Measurements from ENCODE around the gene IL12B.

IL12B gene

DNA sequence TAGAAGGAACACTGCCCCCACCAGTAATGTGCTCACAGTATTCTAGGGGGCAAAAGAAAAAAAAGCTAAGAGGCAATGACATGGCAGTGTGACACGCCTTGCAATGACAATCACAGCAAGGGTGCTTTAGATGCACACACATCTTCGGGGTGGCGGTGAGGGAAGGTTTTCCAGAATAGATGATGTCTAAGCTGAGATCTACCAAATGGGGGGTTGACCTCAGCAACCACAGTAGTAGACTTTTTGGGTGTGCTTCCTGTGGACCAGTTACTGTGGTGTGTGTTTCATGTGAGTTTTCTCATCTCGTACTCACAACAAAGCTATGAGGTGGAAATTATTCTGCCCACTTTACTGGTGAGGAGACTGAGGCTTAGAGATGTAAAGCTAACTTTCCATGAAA, 10.2 kb upstream of the IL12B start:
- in situ Hi-C loops (cut with MboI; ENCODE audit: low pct_unique_long_range_greater_than_20kb, low sequenced_read_pairs, unreplicated experiment) = no loop called here
- DNase-seq (ENCODE audit: low spot score) = no peak
- TF ChIP-seq, protein P1, sequence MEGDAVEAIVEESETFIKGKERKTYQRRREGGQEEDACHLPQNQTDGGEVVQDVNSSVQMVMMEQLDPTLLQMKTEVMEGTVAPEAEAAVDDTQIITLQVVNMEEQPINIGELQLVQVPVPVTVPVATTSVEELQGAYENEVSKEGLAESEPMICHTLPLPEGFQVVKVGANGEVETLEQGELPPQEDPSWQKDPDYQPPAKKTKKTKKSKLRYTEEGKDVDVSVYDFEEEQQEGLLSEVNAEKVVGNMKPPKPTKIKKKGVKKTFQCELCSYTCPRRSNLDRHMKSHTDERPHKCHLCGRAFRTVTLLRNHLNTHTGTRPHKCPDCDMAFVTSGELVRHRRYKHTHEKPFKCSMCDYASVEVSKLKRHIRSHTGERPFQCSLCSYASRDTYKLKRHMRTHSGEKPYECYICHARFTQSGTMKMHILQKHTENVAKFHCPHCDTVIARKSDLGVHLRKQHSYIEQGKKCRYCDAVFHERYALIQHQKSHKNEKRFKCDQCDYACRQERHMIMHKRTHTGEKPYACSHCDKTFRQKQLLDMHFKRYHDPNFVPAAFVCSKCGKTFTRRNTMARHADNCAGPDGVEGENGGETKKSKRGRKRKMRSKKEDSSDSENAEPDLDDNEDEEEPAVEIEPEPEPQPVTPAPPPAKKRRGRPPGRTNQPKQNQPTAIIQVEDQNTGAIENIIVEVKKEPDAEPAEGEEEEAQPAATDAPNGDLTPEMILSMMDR (IDR thresholded peaks at IDR 0.05; ENCODE audit: extremely low read depth, insufficient read depth, missing control alignments) = no peak

DNA sequence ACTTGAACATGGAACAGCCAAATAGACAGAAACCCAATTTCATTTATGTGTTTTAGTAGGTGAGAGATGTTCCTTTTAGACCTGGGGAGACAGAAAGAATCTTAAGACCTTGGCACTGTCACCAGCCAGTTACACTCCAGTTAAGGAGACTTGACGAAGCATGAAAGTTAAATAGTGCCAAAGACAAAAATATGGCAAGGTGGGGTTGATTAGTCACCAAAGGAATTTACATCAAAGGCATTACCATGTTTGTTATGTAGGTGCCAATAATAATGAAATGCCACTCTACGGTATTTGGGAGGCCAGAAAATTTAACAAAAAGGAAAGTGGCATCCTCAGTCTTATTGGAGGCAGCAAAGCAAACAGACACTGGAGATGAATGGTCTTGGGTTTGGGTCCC, 9.2 kb upstream of the IL12B start:
- TF ChIP-seq, protein P1 (IDR thresholded peaks at IDR 0.05; ENCODE audit: extremely low read depth, insufficient read depth, missing control alignments) = no peak
- no peak for DNase-seq (ENCODE audit: low spot score)
- in situ Hi-C loops (cut with MboI; ENCODE audit: low pct_unique_long_range_greater_than_20kb, low sequenced_read_pairs, unreplicated experiment) = no loop called here

DNA sequence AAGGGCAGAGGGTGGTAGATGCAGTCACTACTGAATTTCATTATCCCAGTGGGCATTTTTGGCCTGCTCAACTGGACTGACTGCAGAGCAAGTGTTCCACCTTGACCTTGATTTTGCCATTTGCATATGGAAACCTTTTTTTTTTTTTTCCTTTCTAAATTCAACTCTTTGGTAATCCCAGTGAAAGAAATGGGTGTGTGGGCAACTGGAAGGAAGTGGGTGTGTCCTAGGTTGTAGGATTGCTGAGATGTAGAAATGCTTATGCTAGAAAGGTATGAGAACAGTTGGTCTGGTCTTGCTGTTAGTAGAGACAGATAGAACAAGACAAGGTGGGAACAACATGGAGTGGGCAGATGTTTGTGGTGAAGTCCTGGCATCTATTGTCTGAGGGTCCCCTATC, 7.8 kb upstream of the IL12B start:
- TF ChIP-seq, protein P1 (IDR thresholded peaks at IDR 0.05; ENCODE audit: extremely low read depth, insufficient read depth, missing control alignments) = no peak
- in situ Hi-C loops (cut with MboI; ENCODE audit: low pct_unique_long_range_greater_than_20kb, low sequenced_read_pairs, unreplicated experiment) = no loop called here
- no peak for DNase-seq (ENCODE audit: low spot score)

DNA sequence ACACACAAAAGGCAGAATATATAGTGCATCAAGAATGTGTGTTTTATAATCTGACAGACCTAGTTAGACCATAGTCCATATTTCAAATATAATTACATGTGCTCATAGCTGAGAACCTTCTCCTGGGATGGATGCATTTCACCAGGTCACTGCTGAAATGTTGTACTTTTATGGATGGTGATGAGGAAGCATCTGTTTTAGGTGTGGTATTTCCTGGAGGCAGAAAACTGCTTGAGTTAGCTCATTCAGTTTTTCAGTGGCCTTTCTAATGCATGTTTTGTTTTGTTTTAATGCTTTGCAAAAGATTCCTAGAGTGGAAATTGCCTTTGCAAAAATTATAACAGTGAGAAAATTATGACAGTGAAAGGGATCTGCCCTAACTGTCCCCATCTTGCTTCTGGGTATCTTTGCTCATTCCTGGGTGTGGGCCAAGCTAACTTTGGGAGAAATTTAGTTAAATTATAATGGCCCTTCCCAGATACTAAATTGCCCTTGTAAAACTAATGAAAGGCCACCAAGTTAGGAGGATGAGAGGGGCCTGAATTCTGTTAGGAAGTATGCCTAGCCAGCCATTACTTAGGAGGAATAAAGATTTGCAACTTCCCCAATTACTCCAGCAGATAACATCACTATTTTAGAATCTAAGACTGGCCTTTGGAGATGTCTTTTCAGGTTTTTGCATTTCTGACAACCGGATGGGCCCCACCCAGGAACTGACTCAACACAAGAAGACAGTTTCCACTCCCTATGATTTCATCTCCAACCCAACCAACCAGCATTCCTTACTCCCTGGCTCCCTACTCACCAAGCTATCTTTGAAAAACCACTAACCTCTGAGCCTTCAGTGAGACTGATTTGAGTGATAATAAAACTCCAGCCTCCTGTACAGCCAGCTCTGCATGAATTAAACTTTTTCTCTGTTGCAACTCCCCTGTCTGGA, 7.0 kb upstream of the IL12B start:
- in situ Hi-C loops (cut with MboI; ENCODE audit: low pct_unique_long_range_greater_than_20kb, low sequenced_read_pairs, unreplicated experiment) = no loop called here
- no peak for DNase-seq (ENCODE audit: low spot score)
- TF ChIP-seq, protein P1 (IDR thresholded peaks at IDR 0.05; ENCODE audit: extremely low read depth, insufficient read depth, missing control alignments) = no peak

DNA sequence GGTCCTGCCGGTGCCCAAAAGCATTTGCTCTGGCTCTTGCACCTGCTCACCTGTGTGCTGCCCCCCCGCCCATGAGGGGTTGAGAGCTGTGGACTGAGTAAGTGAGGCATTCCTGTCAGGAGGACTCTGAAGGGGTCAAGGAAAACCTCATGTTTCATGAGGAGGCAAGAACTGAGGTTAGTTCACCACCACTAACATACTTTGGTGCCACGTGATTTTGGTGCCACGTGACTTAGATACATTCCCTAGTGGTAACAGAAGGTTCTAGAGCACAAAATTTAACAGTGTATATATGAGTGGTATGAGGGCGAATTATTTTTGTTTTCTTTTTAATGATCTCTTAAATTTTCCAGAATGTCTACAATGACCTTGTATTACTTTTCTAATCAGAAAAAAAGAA, 6.3 kb upstream of the IL12B start:
- in situ Hi-C loops (cut with MboI; ENCODE audit: low pct_unique_long_range_greater_than_20kb, low sequenced_read_pairs, unreplicated experiment) = no loop called here
- TF ChIP-seq, protein P1 (IDR thresholded peaks at IDR 0.05; ENCODE audit: extremely low read depth, insufficient read depth, missing control alignments) = no peak
- DNase-seq (ENCODE audit: low spot score) = no peak

DNA sequence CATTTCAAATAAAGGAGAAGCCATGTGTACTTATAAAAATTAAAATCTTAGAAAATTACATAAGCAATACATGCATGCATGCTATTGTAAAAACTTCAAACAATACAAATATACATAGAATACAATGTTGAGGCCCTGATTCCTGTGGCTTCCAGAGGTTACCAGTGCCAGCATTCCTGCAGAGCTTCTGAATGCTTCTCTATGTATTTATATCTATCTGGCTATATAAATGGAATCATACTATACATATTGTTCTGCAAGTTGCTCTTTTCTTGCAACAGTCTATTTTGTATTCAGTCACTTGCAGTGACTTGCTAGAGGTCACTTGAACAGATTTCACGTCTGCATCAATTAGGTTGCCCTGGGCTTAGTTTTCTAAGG, 3.2 kb upstream of the IL12B start:
- no peak for DNase-seq (ENCODE audit: low spot score)
- TF ChIP-seq, protein P1 (IDR thresholded peaks at IDR 0.05; ENCODE audit: extremely low read depth, insufficient read depth, missing control alignments) = no peak
- in situ Hi-C loops (cut with MboI; ENCODE audit: low pct_unique_long_range_greater_than_20kb, low sequenced_read_pairs, unreplicated experiment) = no loop called here

Measured in GM13977 (cell line).